Tibial artery (tissue), 4 donors: ENCODE data around the gene NDE1.

Experiments
- DNase-seq, 2 donors: peaks; one replicate each; pipeline ENCODE4 v3.0.0-alpha.2; 2019
- H3K27ac ChIP-seq, 2 donors: fragments of 200-600 bp; sonication (generic) in 1 of 2; 1 replicate in 1 of 2; 2 replicates in 1 of 2; pipeline ENCODE4 v1.5.1; 2018 to 2019; ENCODE audit warnings: mild to moderate bottlenecking in 1 of 2
- H3K27me3 ChIP-seq, 2 donors: fragments of 200-600 bp; sonication (generic) in 1 of 2; one replicate each; pipeline versions ENCODE4 v1.5.1 to v1.6.0; 2016 to 2019
- H3K36me3 ChIP-seq, 3 donors: fragments of 200-600 bp; sonication (generic) in 2 of 3; one replicate each; pipeline ENCODE4 v1.5.1; 2016 to 2019; ENCODE audit warnings: mild to moderate bottlenecking in 2 of 3
- H3K4me1 ChIP-seq, 4 donors: fragments of 200-600 bp; sonication (generic) in 2 of 4; 1 replicate in 3 of 4; 2 replicates in 1 of 4; pipeline ENCODE4 v1.5.1; 2016 to 2019
- H3K4me3 ChIP-seq, 2 donors: fragments of 200-600 bp; sonication (generic) in 1 of 2; 1 replicate in 1 of 2; 2 replicates in 1 of 2; pipeline ENCODE4 v1.5.1; 2018 to 2019; ENCODE audit warnings: mild to moderate bottlenecking in 2 of 2
- H3K9me3 ChIP-seq, 3 donors: fragments of 200-600 bp; sonication (generic) in 1 of 3; one replicate each; pipeline ENCODE4 v1.5.1; 2016 to 2019
- intact Hi-C: fragments of 100-400 bp; cut with DNase I; formaldehyde crosslinking; loops from one replicate; pipeline ENCODE4 v1.15.0; 2023; ENCODE audit warnings: low total_unique reads
- TF ChIP-seq, protein P1 (sequence below), 2 experiments: fragments of 200-600 bp in 1 of 2; fragments of 450-650 bp in 1 of 2; IDR thresholded peaks; one replicate each; pipeline ENCODE4 v1.5.1; 2017 to 2019; ENCODE audit warnings: antibody characterized with exemption in 2 of 2, mild to moderate bottlenecking in 1 of 2, moderate library complexity in 1 of 2

NDE1 gene

DNA sequence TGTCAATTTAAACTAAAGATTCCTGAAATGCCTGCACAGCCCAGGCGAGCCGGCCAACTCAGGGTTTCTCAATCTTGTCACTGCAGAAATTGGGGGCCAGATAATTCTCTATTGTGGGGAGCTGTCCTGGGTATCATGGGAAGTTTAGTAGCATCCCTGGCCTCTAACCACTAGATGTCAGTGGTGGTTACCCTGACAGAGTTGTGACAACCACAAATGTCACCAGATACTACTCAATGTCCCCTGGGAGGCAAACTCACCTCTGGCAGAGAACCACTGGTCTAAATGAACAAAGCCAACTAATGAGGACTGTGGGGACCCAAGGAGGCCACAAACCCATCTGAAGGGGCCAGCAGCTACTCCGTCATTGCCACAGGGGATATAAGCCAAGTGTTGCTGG, 115.8 kb downstream of the NDE1 start:
- TF ChIP-seq, protein P1, sequence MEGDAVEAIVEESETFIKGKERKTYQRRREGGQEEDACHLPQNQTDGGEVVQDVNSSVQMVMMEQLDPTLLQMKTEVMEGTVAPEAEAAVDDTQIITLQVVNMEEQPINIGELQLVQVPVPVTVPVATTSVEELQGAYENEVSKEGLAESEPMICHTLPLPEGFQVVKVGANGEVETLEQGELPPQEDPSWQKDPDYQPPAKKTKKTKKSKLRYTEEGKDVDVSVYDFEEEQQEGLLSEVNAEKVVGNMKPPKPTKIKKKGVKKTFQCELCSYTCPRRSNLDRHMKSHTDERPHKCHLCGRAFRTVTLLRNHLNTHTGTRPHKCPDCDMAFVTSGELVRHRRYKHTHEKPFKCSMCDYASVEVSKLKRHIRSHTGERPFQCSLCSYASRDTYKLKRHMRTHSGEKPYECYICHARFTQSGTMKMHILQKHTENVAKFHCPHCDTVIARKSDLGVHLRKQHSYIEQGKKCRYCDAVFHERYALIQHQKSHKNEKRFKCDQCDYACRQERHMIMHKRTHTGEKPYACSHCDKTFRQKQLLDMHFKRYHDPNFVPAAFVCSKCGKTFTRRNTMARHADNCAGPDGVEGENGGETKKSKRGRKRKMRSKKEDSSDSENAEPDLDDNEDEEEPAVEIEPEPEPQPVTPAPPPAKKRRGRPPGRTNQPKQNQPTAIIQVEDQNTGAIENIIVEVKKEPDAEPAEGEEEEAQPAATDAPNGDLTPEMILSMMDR (IDR thresholded peaks at IDR 0.05), result peak; percentile 49 to 52
- Histone ChIP-seq H3K27ac (peak overlapping the region; percentile 53 to 74), H3K36me3 (peaks cover 93 to 98% (median 94%) of the 10 kb centered on the region in 3 donors), H3K4me3 (no peak overlapping the region), H3K4me1 (peaks cover 0 to 53% (median 9%) of the 10 kb centered on the region in 4 donors), H3K9me3 (no peaks in the 10 kb centered on the region), H3K27me3 (no peaks in the 10 kb centered on the region)
- DNase-seq, result no peak
- intact Hi-C loops, result loop anchor here (10.0 kb wide), 1 partner anchor 359 kb away; no protein-coding TSS in a partner anchor

DNA sequence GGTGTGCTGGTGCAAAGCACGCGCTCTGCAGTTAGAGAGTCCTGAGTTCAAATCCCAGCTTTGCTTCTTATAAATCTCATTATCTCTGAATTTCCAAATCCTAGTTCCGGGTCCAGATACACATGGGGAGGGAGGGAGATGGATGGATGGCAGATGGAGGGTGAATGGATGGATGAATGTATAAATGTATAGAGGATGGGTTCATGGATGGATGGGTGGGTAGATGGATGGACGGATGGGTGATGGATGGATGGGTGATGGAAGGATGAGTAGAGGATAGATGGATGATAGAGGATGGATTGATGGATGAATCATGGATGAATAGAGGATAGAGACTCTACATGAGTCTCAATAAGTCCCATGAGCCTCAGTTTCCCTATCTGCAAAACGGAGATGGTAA, 116.9 kb downstream of the NDE1 start:
- H3K27ac ChIP-seq, result peak overlapping the region; percentile 53 to 74
- H3K27me3 ChIP-seq, result no peaks in the 10 kb centered on the region
- TF ChIP-seq, protein P1 (IDR thresholded peaks at IDR 0.05), result no peak
- peaks cover 0 to 64% (median 18%) of the 10 kb centered on the region in 4 donors for H3K4me1 ChIP-seq
- no peak for DNase-seq
- H3K9me3 ChIP-seq, result no peaks in the 10 kb centered on the region
- H3K36me3 ChIP-seq, result peaks cover 93 to 97% (median 94%) of the 10 kb centered on the region in 3 donors
- intact Hi-C loops, result loop anchor here (10.0 kb wide), 1 partner anchor 358 kb away; no protein-coding TSS in a partner anchor
- no peak overlapping the region for H3K4me3 ChIP-seq

DNA sequence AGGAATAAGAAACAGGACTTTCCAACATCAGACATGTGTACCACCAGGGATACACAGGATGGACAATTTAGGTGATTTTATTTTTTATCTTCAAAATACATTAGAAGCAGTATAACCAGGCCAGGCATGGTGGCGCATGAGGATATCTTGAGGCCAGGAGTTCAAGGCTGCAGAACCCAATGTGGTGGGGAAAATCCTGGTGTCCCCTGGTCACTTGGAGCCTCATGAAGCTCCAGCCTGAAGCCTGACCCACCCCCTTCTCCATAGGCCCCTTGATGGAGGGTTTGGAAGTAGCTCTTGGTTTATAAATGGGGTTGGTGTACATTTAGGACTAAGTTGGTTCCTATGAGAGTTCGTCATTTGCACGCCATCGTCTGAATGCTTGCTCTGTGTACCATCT, 118.2 kb downstream of the NDE1 start:
- Histone ChIP-seq H3K27ac (peak overlapping the region in 1 of 2 donors; percentile 74), H3K4me3 (no peak overlapping the region), H3K9me3 (no peaks in the 10 kb centered on the region), H3K27me3 (no peaks in the 10 kb centered on the region), H3K4me1 (peaks cover 0 to 64% (median 26%) of the 10 kb centered on the region in 4 donors), H3K36me3 (peaks cover 80 to 90% (median 86%) of the 10 kb centered on the region in 3 donors)
- TF ChIP-seq, protein P1 (IDR thresholded peaks at IDR 0.05), result no peak
- no peak for DNase-seq
- intact Hi-C loops, result loop anchor here (10.0 kb wide), 1 partner anchor 357 kb away; no protein-coding TSS in a partner anchor

DNA sequence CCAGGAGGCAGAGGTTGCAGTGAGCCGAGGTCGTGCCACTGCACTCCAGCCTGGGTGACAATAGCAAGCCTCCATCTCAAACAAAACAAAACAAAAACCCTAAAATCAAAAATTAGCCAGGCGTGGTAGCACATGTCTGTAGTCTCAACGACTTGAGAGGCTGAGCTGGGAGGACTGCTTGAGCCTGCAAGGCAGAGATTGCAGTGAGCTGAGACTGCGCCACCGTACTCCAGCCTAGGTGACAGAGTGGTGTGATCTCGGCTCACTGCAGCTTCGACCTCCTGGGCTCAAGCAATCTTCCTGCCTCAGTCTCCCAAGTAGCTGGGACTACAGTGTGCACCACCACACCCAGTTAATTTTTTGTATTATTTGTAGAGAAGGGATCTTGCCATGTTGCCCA, 119.2 kb downstream of the NDE1 start:
- intact Hi-C loops, result loop anchor here (10.0 kb wide), 1 partner anchor 356 kb away; no protein-coding TSS in a partner anchor

DNA sequence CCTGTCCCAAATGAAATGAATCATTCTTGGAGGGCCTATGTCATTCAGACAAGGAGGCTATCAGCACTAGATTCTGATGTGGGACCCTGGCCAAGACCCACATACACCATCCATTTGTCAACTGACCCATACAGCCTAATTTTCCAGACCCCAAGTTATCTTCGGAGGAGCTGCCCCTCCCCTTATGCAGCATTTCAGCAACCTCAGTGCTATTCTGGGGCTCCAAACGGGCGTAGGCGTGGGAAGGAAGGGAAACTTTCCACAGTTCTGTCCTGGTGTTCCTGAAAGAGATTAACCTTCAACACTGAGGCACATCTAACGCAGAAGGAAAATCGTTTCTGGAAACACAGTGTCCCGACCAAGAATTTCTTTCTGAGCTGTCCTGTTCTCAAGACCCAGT, 120.1 kb downstream of the NDE1 start:
- peaks cover 67 to 79% (median 69%) of the 10 kb centered on the region in 3 donors for H3K36me3 ChIP-seq
- peak in 1 of 2 donors; percentile 79 for DNase-seq

More for the DNA sequence above, 119.2 kb downstream of the NDE1 start:
- Histone ChIP-seq H3K27ac (peak overlapping the region; percentile 54 to 74), H3K27me3 (no peaks in the 10 kb centered on the region), H3K36me3 (peaks cover 69 to 82% (median 76%) of the 10 kb centered on the region in 3 donors), H3K4me1 (peaks cover 0 to 74% (median 32%) of the 10 kb centered on the region in 4 donors), H3K4me3 (no peak overlapping the region), H3K9me3 (no peaks in the 10 kb centered on the region)
- DNase-seq, result no peak
- TF ChIP-seq, protein P1 (IDR thresholded peaks at IDR 0.05), result no peak

More for the DNA sequence above, 120.1 kb downstream of the NDE1 start:
- Histone ChIP-seq H3K27me3 (no peaks in the 10 kb centered on the region), H3K27ac (peak overlapping the region; percentile 74 to 76), H3K4me1 (peaks cover 0 to 82% (median 38%) of the 10 kb centered on the region in 4 donors), H3K9me3 (no peaks in the 10 kb centered on the region), H3K4me3 (no peak overlapping the region)
- TF ChIP-seq, protein P1 (IDR thresholded peaks at IDR 0.05), result no peak
- intact Hi-C loops, result loop anchor here (5.0 kb wide), 1 partner anchor 77 kb away; no protein-coding TSS in a partner anchor
